Spleen (tissue), 11 donors: Measurements from ENCODE around the gene GALNT11. TPM values are rescaled to one million over a fixed set of nuclear protein-coding genes. Genes with fewer than 3 reads are reported as not detected.

Experiments used
- DNase-seq: peaks from one replicate; pipeline ENCODE4 v3.0.0-alpha.2; 2020
- H3K27ac ChIP-seq, 8 donors: fragments of 200-600 bp; sonication (generic) in 7 of 8; 1 replicate in 4 of 8; 2 replicates in 4 of 8; pipeline versions ENCODE4 v1.5.0 to v1.8.0; 2016 to 2021; ENCODE audit warnings: inconsistent platforms in 4 of 8, mild to moderate bottlenecking in 4 of 8, moderate library complexity in 1 of 8
- H3K27me3 ChIP-seq, 7 donors: fragments of 200-600 bp; sonication (generic) in 6 of 7; replicated peaks in 1 of 7; 1 replicate in 4 of 7; 2 replicates in 3 of 7; pipeline versions ENCODE4 v1.5.0 to v1.8.0; 2016 to 2021; ENCODE audit warnings: inconsistent platforms in 3 of 7, mild to moderate bottlenecking in 1 of 7
- H3K36me3 ChIP-seq, 6 donors: fragments of 200-600 bp; sonication (generic) in 5 of 6; 1 replicate in 4 of 6; 2 replicates in 2 of 6; pipeline versions ENCODE4 v1.5.0 to v1.8.0; 2016 to 2021; ENCODE audit warnings: inconsistent platforms in 2 of 6
- H3K4me1 ChIP-seq, 6 donors: fragments of 200-600 bp; sonication (generic) in 5 of 6; 1 replicate in 3 of 6; 2 replicates in 3 of 6; pipeline versions ENCODE4 v1.5.0 to v1.8.0; 2016 to 2021; ENCODE audit warnings: inconsistent platforms in 3 of 6
- H3K4me3 ChIP-seq, 8 donors: fragments of 200-600 bp; sonication (generic) in 7 of 8; 1 replicate in 4 of 8; 2 replicates in 4 of 8; pipeline versions ENCODE4 v1.5.0 to v1.8.0; 2016 to 2021; ENCODE audit warnings: inconsistent platforms in 4 of 8, mild to moderate bottlenecking in 4 of 8, moderate library complexity in 2 of 8
- H3K9me3 ChIP-seq, 8 donors: fragments of 200-600 bp; sonication (generic) in 7 of 8; 1 replicate in 4 of 8; 2 replicates in 4 of 8; pipeline versions ENCODE4 v1.5.0 to v1.8.0; 2016 to 2021; ENCODE audit warnings: inconsistent platforms in 4 of 8
- CTCF ChIP-seq, 11 experiments: fragments of 200-600 bp in 7 of 11; fragments of 450-650 bp in 4 of 11; sonication (generic) in 4 of 11; IDR thresholded peaks in 8 of 11; conservative IDR thresholded peaks in 3 of 11; 1 replicate in 7 of 11; 2 replicates in 4 of 11; pipeline versions ENCODE4 v1.4.0 to v1.8.0; 2016 to 2021; ENCODE audit warnings: antibody characterized with exemption in 11 of 11, inconsistent platforms in 4 of 11, mild to moderate bottlenecking in 1 of 11
- POLR2A ChIP-seq, 3 donors: fragments of 450-650 bp; IDR thresholded peaks; one replicate each; pipeline ENCODE4 v1.5.1; 2017; ENCODE audit warnings: antibody characterized with exemption in 3 of 3, mild to moderate bottlenecking in 1 of 3
- POLR2AphosphoS5 ChIP-seq, 3 donors: sonication (generic); formaldehyde crosslinking; IDR thresholded peaks; one replicate each; pipeline ENCODE4 v1.5.1; 2017; ENCODE audit warnings: antibody characterized with exemption in 3 of 3
- WGBS, 5 donors: extraction: QIAGEN DNeasy Blood & Tissue Kit in 3 of 5; methylation state at CpG; one replicate each; pipeline versions ENCODE4 v1.1.5 to v1.1.7; 2013 to 2018; 5-methylcytosine and 5-hydroxymethylcytosine counted together
- intact Hi-C: fragments of 100-400 bp; cut with DNase I; formaldehyde crosslinking; loops from one replicate; pipeline ENCODE4 v1.15.0; 2023; ENCODE audit warnings: low total_unique reads
- polyA plus RNA-seq, 3 donors: library from polyadenylated mRNA; stranded (reverse); fragments of 200-250 nt; gene quantifications; one replicate each; pipeline ENCODE4 v1.2.1, GENCODE V29; 2013
- total RNA-seq, 7 donors: library from RNA; depleted of rRNA in 3 of 7; stranded (reverse); fragments of >200 nt in 3 of 7; fragmentation: NEBNext Ultra II Directional in 4 of 7; extraction: Animal tissue kit (Norgen Biotek cat#: 25700) in 4 of 7; gene quantifications; one replicate each; pipeline versions ENCODE4 v1.1.0 to v1.2.1, GENCODE V29; 2016 to 2021
- donor health status: healthy with polysubstance abuse.
- donor health status: DM: no; HTN: no; CAD: no; lungs with moderate emphysema.
- donor health status: DM: no; HTN: no; CAD: no.
- donor health status: Bipolar disorder and iron deficiency.
- donor health status: healthy.
- donor health status: DM: no; HTN: no; CAD: no.
- donor health status: DM: yes; HTN: yes; CAD: no.

The GALNT11 gene
- total and polyA plus RNA-seq, 10 donors = 9.7 to 46.0 (median 29.0) TPM

- H3K27ac ChIP-seq = no peak overlapping the region
- TF ChIP-seq POLR2A (IDR thresholded peaks at IDR 0.05) (no peak), POLR2AphosphoS5 (IDR thresholded peaks at IDR 0.05) (no peak), CTCF (IDR thresholded peaks at IDR 0.05 in 8 of 11, conservative IDR thresholded peaks at IDR 0.05 in 3 of 11) (no peak)
- no peaks in the 10 kb centered on the region for H3K4me1 ChIP-seq
- WGBS, 5 donors = 94 to 97% (median 95%) methylated on average over 9 of the region's 9 CpGs
- H3K36me3 ChIP-seq = peaks cover 6 to 94% (median 42%) of the 10 kb centered on the region in 6 donors
- intact Hi-C loops = no loop called here
- H3K27me3 ChIP-seq = no peaks in the 10 kb centered on the region
- no peaks in the 10 kb centered on the region for H3K9me3 ChIP-seq
- H3K4me3 ChIP-seq = no peak overlapping the region
- DNase-seq = no peak
Measured at GRCh38 chr7:152115021-152115718, 89.7 kb downstream of the GALNT11 start.

GRCh38 chr7:152117356-152117755 lies 91.9 kb downstream of the GALNT11 start:
- Histone ChIP-seq H3K4me1 (no peaks in the 10 kb centered on the region), H3K9me3 (no peaks in the 10 kb centered on the region), H3K27ac (no peak overlapping the region), H3K27me3 (no peaks in the 10 kb centered on the region), H3K36me3 (peaks cover 7 to 96% (median 60%) of the 10 kb centered on the region in 6 donors), H3K4me3 (no peak overlapping the region)
- TF ChIP-seq POLR2AphosphoS5 (IDR thresholded peaks at IDR 0.05) = no peak
- TF ChIP-seq CTCF (IDR thresholded peaks at IDR 0.05 in 8 of 11, conservative IDR thresholded peaks at IDR 0.05 in 3 of 11) = no peak
- TF ChIP-seq POLR2A (IDR thresholded peaks at IDR 0.05) = no peak
- DNase-seq = no peak
- WGBS, 5 donors = 94 to 97% (median 96%) methylated on average over 8 of the region's 8 CpGs
- intact Hi-C loops = no loop called here

GRCh38 chr7:152120210-152120609 lies 94.7 kb downstream of the GALNT11 start:
- H3K9me3 ChIP-seq = peaks cover 0 to 15% (median 10%) of the 10 kb centered on the region in 8 donors
- TF ChIP-seq CTCF (IDR thresholded peaks at IDR 0.05 in 8 of 11, conservative IDR thresholded peaks at IDR 0.05 in 3 of 11) (no peak), POLR2AphosphoS5 (IDR thresholded peaks at IDR 0.05) (no peak)
- no peak overlapping the region for H3K4me3 ChIP-seq
- H3K27ac ChIP-seq = no peak overlapping the region
- no peak for DNase-seq
- H3K36me3 ChIP-seq = peaks cover 7 to 100% (median 68%) of the 10 kb centered on the region in 6 donors
- no peaks in the 10 kb centered on the region for H3K4me1 ChIP-seq
- intact Hi-C loops = no loop called here
- H3K27me3 ChIP-seq = no peaks in the 10 kb centered on the region
- WGBS, 5 donors = 88 to 100% (median 96%) methylated on average over 6 of the region's 6 CpGs

GRCh38 chr7:152120776-152121175 lies 95.3 kb downstream of the GALNT11 start:
- intact Hi-C loops = no loop called here
- no peak for DNase-seq
- Histone ChIP-seq H3K27ac (no peak overlapping the region), H3K9me3 (peaks cover 0 to 15% (median 11%) of the 10 kb centered on the region in 8 donors), H3K27me3 (no peaks in the 10 kb centered on the region), H3K36me3 (peaks cover 7 to 100% (median 70%) of the 10 kb centered on the region in 6 donors), H3K4me3 (no peak overlapping the region), H3K4me1 (no peaks in the 10 kb centered on the region)
- 97% methylated on average over 7 of the region's 7 CpGs for WGBS, 5 donors
- TF ChIP-seq CTCF (IDR thresholded peaks at IDR 0.05 in 8 of 11, conservative IDR thresholded peaks at IDR 0.05 in 3 of 11) (no peak), POLR2AphosphoS5 (IDR thresholded peaks at IDR 0.05) (no peak), POLR2A (IDR thresholded peaks at IDR 0.05) (no peak)
